Neural cell (in vitro differentiated cells): ENCODE data around the gene PDE6C.

Source experiments
- POLR2AphosphoS5 ChIP-seq: IDR thresholded peaks from 2 replicates; pipeline ENCODE4 v1.6.1; 2012
- TF ChIP-seq, protein P1 (sequence below): fragments of 450-650 bp; IDR thresholded peaks from 2 replicates; pipeline ENCODE4 v1.5.1; 2014; ENCODE audit warnings: antibody characterized with exemption, mild to moderate bottlenecking, moderate library complexity; ENCODE audit not compliant: poor library complexity, severe bottlenecking
- TF ChIP-seq, protein P2 (sequence below): IDR thresholded peaks from 2 replicates; pipeline ENCODE4 v1.6.1; 2012; ENCODE audit warnings: borderline replicate concordance

DNA sequence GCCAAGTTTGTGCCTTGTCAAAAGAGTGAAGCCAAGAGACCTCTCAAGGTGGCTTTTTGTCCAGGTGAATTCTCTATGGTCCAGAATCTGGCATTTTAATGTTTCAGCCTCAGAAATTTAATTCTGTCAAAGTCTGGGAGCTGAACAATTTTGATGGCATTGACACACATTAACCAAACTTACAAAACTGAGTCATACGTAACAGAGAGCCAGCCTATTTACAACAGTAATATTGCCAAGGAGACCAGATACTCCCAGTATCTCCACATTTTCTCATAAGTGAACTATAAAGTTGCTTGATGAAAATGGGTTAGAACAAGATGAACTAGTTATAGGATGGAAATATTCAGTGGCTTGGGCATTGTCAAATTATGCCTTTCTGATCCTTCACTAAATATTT is 43.8 kb downstream of the PDE6C start:
- TF ChIP-seq, protein P1, sequence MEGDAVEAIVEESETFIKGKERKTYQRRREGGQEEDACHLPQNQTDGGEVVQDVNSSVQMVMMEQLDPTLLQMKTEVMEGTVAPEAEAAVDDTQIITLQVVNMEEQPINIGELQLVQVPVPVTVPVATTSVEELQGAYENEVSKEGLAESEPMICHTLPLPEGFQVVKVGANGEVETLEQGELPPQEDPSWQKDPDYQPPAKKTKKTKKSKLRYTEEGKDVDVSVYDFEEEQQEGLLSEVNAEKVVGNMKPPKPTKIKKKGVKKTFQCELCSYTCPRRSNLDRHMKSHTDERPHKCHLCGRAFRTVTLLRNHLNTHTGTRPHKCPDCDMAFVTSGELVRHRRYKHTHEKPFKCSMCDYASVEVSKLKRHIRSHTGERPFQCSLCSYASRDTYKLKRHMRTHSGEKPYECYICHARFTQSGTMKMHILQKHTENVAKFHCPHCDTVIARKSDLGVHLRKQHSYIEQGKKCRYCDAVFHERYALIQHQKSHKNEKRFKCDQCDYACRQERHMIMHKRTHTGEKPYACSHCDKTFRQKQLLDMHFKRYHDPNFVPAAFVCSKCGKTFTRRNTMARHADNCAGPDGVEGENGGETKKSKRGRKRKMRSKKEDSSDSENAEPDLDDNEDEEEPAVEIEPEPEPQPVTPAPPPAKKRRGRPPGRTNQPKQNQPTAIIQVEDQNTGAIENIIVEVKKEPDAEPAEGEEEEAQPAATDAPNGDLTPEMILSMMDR: no peak
- no peak for TF ChIP-seq POLR2AphosphoS5
- TF ChIP-seq, protein P2, sequence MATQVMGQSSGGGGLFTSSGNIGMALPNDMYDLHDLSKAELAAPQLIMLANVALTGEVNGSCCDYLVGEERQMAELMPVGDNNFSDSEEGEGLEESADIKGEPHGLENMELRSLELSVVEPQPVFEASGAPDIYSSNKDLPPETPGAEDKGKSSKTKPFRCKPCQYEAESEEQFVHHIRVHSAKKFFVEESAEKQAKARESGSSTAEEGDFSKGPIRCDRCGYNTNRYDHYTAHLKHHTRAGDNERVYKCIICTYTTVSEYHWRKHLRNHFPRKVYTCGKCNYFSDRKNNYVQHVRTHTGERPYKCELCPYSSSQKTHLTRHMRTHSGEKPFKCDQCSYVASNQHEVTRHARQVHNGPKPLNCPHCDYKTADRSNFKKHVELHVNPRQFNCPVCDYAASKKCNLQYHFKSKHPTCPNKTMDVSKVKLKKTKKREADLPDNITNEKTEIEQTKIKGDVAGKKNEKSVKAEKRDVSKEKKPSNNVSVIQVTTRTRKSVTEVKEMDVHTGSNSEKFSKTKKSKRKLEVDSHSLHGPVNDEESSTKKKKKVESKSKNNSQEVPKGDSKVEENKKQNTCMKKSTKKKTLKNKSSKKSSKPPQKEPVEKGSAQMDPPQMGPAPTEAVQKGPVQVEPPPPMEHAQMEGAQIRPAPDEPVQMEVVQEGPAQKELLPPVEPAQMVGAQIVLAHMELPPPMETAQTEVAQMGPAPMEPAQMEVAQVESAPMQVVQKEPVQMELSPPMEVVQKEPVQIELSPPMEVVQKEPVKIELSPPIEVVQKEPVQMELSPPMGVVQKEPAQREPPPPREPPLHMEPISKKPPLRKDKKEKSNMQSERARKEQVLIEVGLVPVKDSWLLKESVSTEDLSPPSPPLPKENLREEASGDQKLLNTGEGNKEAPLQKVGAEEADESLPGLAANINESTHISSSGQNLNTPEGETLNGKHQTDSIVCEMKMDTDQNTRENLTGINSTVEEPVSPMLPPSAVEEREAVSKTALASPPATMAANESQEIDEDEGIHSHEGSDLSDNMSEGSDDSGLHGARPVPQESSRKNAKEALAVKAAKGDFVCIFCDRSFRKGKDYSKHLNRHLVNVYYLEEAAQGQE: no peak
